22Rv1 (cell line): ENCODE measurements around the gene PARP9.

Experiments
- ZFX ChIP-seq: fragments of 450-650 bp; IDR thresholded peaks from 2 replicates; pipeline ENCODE4 v1.6.1; 2017; ENCODE audit warnings: antibody characterized with exemption, borderline replicate concordance
- TF ChIP-seq, protein P1 (sequence below): fragments of 450-650 bp; IDR thresholded peaks from 2 replicates; pipeline ENCODE4 v1.5.1; 2017; ENCODE audit warnings: mild to moderate bottlenecking

DNA sequence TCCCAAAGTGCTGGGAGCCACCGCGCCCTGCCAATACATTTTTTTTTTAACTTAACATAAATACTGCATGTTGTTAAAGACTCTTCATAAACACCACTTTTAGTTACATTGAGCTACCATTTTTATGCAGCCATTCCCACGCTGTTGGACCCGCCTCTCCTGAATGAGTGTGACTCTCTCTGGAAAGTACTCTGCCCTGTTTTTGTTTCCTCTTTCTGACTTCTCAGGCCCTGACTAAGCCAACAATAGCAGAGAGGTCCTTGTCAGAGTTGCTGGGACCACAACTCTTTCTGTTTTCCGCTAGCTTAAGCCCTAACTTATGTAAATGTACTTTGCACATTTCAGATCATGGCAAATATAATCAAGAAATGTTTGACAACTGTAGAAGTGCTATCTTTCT is 48.6 kb upstream of the PARP9 start:
- TF ChIP-seq, protein P1, sequence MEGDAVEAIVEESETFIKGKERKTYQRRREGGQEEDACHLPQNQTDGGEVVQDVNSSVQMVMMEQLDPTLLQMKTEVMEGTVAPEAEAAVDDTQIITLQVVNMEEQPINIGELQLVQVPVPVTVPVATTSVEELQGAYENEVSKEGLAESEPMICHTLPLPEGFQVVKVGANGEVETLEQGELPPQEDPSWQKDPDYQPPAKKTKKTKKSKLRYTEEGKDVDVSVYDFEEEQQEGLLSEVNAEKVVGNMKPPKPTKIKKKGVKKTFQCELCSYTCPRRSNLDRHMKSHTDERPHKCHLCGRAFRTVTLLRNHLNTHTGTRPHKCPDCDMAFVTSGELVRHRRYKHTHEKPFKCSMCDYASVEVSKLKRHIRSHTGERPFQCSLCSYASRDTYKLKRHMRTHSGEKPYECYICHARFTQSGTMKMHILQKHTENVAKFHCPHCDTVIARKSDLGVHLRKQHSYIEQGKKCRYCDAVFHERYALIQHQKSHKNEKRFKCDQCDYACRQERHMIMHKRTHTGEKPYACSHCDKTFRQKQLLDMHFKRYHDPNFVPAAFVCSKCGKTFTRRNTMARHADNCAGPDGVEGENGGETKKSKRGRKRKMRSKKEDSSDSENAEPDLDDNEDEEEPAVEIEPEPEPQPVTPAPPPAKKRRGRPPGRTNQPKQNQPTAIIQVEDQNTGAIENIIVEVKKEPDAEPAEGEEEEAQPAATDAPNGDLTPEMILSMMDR, result no peak
- no peak for TF ChIP-seq ZFX
